GM18867 (cell line): ENCODE results near the gene WDR46.
A peak's percentile ranks its signal among the peaks of the same experiment; 100 is the strongest.

ENCODE experiments used
- ATAC-seq: cut with Tn5 transposase; IDR thresholded peaks from one replicate; pipeline ENCODE4 v1.9.1; 2021; ENCODE audit warnings: mild to moderate bottlenecking, moderate library complexity; ENCODE audit not compliant: unreplicated experiment

The WDR46 gene

GRCh38 chr6:33288921-33289783 is at the start of gene WDR46, which contains the start of gene PFDN6:
TSS of gene WDR46 (minus strand) at chr6:33289239. CDS start at chr6:33289170, 69 bp downstream.
TSS of gene PFDN6 (plus strand) at chr6:33289601. CDS start at chr6:33289857, 256 bp downstream.
- peak; percentile 84 for ATAC-seq

- ATAC-seq = no peak
Measured at GRCh38 chr6:33336495-33336894, 47.5 kb upstream of the WDR46 start.

GRCh38 chr6:33335916-33336315 is 46.9 kb upstream of the WDR46 start:
- ATAC-seq = no peak

DNA sequence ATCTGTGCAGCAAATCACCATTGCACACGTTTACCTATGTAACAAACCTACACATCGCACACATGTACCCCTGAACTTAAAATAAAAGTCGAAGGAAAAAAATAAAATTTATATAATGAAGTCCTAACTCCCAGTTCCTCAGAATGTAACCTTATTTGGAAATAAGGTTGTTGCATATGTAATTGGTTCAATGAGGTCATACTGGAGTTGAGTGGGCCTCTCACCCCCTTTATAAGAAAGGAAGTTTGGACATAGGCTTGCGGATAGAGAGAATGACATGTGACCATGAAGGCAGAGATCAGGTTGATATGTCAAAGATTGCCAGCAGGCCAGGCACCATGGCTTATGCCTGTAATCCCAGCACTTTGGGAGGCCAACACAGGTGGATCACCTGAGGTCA is 44.6 kb upstream of the WDR46 start:
- ATAC-seq = no peak

DNA sequence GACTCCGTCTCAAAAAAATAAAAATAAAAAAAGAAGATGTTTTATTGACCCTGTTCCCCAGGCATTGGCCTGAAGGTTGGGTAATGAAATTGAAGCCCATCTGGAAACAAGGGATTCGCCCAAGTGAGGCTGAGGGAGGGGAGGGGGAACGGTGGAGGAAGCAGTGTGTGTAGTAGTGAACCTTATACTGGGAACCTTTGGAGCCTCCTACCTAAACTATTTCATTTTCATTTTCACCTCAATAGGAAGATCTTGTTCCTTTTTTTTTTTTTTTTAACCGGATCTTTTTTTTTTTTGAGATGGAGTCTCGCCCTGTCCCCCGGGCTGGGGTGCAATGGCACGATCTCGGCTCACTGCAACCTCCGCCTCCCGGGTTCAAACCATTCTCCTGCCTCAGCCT is 41.7 kb upstream of the WDR46 start:
- ATAC-seq = no peak

DNA sequence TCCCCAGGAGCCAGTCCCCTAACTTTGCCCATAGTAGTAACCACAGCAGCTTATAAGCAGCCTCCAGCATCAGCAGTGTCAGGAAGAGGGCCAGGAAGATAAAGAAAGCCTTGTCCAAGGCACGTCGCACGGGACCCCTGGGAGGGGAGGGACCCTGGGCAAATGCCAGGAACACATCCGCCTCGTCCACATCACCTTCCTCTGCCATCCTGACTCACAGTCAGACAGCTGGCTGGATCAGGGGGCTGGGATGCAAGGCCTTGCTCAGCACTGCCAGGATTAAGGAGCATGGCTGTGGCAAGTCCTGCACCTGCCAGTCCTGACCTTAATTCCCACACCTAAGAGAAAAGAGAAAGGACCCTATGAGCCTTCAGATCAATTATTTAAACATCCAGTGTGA is 40.0 kb upstream of the WDR46 start:
- ATAC-seq = no peak

GRCh38 chr6:33324125-33324524 is 35.1 kb upstream of the WDR46 start:
- ATAC-seq = no peak

DNA sequence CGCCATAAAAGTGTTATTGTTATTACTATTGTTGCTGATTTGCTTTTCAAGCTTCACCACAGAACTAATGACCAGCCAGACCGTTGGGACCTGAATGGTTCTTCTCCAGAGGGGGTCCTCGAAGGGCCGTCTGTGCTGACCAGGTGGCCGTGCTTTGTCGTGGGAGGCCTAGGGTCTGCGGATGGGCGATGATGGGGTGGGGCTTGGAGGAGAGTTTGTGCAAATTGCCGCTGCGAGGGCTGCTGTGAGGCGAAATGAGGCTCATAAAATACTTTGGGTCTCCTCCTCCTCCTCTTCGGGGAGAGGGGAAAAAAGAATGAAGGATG is 34.5 kb upstream of the WDR46 start:
- ATAC-seq = peak; percentile 0

GRCh38 chr6:33321227-33321626 is 32.2 kb upstream of the WDR46 start:
- ATAC-seq = no peak

DNA sequence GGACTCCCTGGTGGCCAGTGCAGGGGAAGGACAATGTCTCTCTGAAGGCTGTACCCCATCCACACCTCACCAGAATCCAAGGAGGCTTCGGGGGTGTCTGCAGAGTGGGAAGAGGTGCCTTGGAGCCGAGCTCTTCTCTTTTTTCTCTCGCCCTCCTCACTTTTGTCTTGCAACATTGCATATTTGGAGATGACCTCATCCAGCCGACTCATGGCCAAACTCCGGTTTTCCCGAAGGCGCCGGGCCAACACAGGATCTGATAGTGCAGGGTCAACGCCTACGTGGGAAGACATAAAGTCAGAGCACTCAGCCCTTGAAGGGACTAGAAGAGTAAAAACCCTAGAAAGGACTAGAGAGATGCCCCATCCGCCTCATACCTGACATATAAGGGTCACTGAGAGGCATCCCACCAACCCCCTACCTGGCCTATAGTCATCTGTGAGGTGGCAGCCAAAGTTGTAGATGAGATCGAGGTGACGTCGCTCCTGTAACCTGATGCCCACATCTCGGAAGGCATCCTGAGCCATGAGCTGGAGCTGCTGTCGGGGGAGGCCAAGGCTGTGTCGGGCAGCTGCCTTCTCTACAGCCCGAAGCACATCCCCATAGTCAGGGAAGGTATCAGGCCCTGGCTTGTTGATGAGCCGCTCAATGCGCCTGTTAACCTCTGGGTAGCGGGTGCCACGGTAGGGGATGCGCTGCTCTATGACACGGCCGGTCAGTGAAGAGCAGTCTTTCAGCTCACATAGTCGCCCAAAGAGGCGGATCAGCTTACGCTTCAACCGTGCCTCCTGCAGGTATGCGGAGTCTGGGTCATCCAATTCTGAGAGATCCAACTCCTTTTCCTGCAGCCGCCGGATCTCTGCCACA is 31.5 kb upstream of the WDR46 start:
- ATAC-seq = no peak

DNA sequence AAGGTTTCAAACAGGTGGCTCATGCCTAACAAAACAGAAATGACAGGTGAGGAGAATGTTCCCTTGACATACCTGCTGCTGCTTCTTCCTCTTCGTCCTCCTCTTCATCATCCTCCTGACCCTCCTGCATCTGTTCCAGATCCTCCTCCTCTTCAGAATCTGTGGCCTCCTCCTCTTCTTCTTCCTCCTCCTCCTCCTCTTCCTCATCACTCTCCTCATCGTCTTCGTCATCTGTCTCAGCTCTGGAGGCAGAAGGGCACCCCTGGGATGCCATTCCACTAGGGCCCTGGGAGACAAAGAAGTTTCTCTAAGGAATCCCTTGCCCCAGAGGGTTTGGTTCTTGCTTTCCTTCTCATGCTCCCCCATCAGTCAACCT is 30.9 kb upstream of the WDR46 start:
- ATAC-seq = no peak

- no peak for ATAC-seq
Measured at GRCh38 chr6:33318426-33319073, 29.5 kb upstream of the WDR46 start.

- ATAC-seq = peak; percentile 48
Measured at GRCh38 chr6:33317669-33318425, 28.8 kb upstream of the WDR46 start, which contains the start of gene ZBTB22. TSS of gene ZBTB22 (minus strand) at chr6:33317744. CDS start at chr6:33316916, 828 bp downstream.

GRCh38 chr6:33317419-33317668 is 28.3 kb upstream of the WDR46 start:
- no peak for ATAC-seq

GRCh38 chr6:33316603-33317418 is 27.8 kb upstream of the WDR46 start:
- no peak for ATAC-seq

DNA sequence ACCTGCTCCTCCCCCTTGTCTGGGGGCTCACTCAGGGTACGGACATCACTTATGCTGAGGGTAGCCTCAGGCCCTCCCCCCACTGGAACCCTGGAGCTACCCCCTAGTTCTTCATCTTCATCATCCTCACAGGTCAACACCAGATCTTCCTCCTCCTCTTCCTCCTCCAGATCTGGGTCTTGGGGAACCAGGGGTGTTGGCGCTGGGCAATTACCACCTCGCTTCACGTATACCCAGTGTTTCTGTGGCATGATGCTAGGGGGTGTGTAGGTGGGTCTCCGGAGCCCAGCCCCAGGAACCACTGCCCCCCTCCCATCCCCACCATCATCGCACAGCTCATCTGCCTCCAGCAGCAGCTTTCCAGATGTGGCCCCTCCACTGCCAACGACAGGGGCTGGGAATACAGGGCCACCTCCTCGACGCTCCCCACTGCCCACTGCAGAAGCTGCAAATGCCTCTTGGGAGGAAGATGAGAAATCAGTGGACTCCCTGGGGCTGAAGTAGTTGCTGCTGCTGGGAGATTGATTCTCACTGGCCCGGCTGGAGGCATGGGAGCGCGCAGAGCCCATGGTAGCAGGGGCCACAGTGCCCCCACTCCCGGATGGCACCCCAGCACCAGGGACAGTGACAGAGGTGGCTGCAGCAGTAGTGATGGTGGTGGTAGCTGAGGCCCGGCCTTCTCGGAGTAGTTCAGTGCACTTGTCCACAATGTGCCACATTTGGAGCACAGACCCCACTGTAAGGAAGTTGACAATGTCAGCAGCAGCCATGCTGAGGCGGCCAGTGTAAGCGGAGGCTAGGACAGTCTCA is 27.0 kb upstream of the WDR46 start:
- ATAC-seq = no peak

DNA sequence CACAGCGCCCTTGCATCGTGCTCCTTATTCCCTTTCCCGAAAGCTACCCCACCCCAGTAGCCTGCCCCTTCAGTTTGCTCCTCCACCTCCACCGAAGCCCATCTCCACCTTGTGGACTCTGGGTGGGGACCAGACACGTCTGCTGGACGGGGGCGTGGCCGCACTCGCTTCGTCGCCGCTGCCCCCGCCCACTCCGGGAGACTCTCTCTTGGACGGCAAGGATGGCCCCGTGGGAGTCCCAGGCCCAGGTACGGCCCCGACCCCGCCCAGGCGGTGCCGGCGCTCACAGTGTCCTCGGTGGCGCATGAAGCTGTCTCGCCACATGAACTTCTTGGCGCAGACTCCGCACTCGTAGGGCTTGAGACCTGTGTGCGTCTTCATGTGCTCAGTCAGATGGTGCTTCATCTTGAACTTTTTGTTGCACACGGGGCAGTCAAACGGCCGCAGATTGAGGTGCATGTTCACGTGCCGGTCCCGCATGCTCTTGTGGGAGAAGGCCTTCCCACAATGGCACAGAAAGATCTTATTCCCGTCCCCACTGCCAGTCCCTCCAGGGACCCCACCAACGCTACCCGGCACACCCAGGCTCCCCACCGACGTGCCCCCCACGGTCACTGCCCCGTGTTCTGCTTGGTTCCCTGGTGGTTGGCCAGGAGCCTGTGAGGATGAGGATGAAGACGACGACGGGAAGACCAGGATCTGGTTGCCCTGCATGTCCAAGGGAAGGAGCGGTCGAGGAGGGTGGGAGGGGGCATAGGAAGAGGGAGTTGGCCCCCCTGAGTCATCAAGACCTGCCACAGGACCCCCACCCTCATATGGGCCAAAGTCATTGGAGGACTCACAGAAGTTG is 26.1 kb upstream of the WDR46 start:
- no peak for ATAC-seq

DNA sequence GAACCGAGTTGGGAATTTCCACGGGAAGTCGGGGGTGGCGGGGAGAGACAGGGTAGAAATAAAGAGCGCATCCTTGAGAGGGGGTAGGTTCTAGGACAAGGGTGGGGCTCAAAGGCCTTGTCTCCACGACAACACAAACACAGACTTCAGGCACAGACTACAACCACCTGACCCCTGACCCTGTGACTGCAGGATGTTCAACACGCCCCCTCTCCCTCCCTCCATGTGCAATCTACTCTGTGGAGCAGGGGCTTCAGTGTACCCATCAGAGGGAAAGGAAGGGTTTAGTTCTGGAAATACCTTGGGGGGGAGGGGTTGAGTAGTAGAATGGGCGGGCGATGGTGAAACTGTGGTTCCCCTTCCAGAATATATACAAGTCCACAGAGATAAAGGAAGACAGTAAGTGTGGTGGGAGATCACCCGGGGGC is 25.5 kb upstream of the WDR46 start:
- no peak for ATAC-seq
